KG1 (cell line): Measurements from ENCODE around the gene CSNK1A1.
"Not testable (repeated sequence)": the region's sequence is repeated elsewhere in the genome, so short reads cannot be mapped to it uniquely, and the experiment has no call there.

ENCODE experiments used
- DNase-seq: peaks from one replicate; lab custom pipeline; 2025; lab: John Stamatoyannopoulos, UW

Gene CSNK1A1

DNA sequence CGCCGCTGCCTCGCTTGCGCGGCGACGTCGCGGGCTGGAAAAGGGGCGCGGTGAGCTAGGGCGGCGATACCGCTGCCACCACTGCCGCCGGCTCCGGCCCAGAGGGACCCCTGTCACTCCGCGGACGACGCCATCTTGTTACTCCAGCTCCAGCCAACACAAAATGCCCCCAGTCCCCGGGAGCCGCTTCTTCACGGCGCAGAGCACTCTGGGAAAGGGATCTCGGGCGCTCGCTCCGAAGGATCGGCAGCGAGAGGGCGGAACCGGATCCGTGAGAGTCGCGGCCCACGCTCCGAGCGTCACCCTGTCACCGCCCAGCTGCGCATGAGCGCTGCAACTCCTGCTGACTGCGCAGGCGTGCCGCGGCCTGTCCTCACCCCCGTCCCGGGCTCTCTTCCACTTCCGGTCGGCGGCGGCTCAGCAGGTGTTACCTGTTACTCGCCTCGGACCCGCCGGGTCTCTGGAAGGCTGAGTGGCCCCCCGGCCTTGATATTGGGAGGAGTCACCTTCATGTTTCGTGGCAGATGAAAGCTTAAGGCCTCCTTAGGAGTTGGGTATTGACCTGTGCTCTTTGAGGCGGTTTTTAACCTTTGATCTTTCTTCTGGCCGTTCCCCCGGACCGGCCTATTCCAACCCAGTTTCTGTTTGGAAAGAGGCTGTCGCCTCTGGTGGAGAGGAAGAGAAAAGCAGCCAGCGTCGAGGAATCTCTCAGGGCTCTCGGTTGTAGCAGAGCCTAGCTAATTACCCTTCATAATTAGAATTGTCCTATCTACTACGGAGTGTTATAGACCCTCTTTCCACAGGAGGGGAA lies at the start of gene CSNK1A1:
Gene CSNK1A1 (minus strand): TSS at position 213 of the 811 bp plus-strand sequence. CDS start 475 bp downstream, outside the sequence.
- DNase-seq: peak; percentile 56

- no peak for DNase-seq
Observed at GRCh38 chr5:149600932-149601331, 49.7 kb upstream of the CSNK1A1 start.

DNA sequence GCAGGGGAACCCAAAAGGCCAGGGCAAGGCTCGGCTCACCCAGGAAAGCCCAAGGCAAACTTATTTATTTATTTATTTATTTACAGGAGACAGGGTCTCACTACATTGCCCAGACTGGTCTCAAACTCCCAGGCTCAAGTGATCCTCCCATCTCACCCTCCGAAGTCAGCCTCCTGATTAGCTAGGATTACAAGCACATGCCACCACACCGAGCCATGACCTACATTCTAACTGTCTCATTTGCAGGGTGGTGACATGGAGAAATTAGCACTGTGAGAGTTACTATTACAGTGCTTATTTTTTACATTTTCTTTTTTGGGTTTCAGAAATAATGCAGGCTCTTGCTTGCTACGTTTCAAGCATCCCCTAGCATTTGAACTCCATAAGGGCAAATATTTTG lies 48.1 kb upstream of the CSNK1A1 start:
- no peak for DNase-seq

DNA sequence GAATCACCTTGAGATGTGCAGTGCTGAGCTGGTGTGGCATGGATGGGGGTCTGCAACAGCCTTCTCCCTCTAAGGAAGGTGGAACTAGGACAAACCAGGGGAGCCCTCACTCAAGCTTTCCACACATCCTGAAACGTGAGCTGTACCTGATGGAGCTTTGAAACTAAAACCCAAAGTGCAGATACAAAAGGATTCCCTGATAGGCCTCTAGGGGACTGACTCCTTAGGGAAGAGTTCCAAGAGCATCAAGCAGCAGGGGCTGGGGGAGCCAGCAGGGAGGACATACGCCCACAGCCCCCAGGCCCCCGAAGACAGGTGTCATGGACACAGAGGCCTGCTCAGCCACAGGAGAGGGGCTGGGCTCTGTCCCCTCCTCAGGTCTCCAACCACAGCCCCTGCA lies 47.7 kb upstream of the CSNK1A1 start:
- no peak for DNase-seq

DNA sequence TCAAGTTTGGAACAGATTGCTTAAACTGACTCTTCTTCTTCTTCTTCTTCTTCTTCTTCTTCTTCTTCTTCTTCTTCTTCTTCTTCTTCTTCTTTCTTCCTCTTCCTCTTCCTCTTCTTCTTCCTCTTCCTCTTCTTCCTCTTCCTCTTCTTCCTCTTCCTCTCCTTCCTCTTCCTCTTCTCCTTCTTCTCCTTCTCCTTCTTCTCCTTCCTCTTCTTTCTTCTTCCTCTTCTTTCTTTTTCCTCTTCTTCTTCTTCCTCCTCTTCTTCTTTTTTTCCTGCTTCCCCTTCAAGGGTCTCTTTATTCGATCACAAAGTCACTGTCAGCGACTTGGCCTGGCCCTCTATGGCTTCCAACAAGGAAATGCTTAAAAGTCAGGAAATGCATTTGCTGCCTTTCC lies 47.0 kb upstream of the CSNK1A1 start:
- not testable (repeated sequence) for DNase-seq

GRCh38 chr5:149597618-149598017 lies 46.4 kb upstream of the CSNK1A1 start:
- no peak for DNase-seq

DNA sequence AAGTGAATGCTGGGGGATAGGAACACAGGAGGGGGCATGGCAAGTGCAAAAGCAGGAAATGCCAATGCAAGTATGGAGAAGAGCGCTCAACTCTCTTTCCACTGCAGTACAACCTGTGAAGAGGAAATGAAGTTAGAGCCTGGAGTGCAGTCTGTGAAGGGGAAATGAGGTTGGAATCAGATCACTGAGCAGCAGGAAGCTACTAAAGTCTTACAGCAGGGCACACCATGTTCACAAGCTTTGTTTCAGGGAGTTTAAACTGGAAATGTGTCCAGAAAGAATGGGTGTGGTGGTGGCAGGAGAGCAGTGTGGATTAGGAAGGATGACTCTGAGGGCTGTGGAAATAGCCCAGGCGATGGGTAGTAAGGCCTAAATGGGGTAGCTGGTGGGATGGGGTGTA lies 45.5 kb upstream of the CSNK1A1 start:
- no peak for DNase-seq

DNA sequence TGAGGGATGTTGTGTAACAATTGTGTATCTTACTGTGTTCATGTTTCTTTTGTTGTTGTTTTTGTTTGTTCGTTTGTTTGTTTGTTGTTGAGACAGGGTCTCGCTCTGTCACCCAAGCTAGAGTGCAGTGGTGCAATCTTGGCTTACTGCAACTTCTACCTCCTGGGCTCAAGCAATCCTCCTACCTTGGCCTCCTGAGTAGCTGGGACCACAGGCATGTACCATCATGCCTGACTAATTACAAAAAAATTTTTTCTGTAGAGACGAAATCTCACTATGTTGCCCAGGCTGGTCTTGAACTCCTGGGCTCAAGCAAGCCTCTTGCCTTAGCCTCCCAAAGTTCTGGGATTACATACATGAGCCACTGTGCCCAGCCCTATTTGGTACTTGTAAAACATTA lies 43.9 kb upstream of the CSNK1A1 start:
- not testable (repeated sequence) for DNase-seq

GRCh38 chr5:149594206-149594895 lies 43.1 kb upstream of the CSNK1A1 start:
- no peak for DNase-seq

DNA sequence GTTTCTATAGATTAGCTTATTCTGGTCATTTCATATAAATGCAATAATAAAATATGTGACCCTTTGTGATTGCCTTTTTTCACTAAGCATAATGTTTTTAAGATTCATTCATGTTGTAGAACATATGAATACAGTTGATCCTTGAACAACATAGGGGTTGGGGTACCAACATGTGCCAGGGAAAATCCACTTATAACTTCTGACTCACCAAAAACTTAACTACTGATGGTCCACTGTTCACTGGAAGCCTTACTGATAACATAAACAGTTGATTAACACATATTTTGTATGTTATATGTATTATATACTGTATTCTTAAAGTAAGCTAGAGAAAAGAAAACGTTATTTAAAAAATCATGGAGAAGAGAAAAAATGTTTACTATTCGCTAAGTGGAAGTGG lies 42.1 kb upstream of the CSNK1A1 start:
- no peak for DNase-seq

DNA sequence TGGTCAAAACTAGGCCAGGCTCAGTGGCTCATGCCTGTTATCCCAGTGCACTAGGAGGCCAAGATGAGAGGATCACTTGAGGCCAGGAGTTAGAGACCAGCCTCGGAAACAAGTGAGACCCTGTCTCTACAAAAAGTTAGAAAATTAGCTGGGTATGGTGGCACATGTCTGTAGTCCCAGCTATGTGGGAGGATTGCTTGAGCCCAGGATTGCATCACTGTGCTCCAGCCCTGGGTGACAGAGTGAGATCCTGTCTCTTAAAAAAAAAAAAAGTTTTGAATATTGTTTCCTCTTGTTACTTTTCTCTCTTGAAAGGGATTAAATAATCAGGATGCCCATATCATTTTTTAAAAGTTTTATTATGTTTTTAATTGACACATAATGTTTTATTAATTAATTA lies 37.7 kb upstream of the CSNK1A1 start:
- DNase-seq: no peak

- no peak for DNase-seq
Observed at GRCh38 chr5:149586708-149587318, 35.6 kb upstream of the CSNK1A1 start.

DNA sequence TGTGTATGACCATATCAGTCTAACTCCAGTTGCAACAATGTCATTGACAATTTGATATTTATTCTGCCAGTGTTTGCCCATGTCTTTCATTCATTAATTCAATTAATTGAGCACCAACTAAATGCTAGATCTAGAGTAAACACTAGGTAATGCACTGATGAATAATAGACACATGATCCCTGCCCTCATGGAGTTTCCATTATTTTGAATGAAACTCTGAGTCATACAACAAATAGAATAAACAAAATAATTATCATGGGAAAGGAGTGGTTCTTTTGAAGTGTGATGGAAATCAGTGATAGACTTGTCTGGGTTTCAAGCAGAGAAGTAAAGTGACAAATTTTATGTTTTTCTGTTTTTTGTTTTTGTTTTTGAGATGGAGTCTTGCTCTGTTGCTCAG lies 34.7 kb upstream of the CSNK1A1 start:
- no peak for DNase-seq

DNA sequence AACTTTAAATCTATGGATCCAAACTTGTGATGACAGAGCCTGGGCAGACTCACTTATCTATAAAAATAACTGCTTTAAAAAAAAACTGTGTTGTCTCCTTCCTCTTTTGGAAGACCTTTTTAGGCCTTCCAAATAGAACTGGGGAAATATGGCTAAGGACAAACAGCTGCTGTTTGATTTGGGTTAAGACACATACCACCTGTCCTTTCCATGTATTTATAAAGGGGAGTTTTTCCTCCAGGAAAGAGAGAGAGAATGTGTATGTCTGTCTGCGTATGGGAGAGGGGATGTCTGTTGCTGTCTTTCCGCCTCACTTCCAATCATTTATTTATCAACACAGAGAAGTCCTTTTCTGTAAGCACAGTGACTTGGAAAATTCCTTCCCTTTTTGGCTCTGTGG lies 32.9 kb upstream of the CSNK1A1 start:
- no peak for DNase-seq

DNA sequence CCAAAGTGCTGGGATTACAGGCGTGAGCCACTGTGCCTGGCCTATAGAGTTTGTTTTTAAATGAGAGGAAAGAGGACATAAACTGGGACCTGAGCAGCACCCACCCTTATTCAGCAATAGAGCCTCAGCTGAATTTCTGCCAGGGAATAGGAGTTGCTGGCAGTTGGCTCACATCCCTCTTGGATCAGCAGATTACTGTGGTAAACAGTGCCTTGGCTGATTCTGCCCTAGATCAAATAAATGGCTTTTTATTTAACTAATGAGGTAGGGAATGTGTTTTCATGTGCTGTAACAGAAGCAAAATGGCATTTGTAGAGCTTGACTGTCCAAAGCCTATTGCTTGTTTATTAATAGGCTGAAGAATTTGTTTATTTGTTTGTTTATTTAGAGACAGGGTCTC lies 32.2 kb upstream of the CSNK1A1 start:
- DNase-seq: no peak

DNA sequence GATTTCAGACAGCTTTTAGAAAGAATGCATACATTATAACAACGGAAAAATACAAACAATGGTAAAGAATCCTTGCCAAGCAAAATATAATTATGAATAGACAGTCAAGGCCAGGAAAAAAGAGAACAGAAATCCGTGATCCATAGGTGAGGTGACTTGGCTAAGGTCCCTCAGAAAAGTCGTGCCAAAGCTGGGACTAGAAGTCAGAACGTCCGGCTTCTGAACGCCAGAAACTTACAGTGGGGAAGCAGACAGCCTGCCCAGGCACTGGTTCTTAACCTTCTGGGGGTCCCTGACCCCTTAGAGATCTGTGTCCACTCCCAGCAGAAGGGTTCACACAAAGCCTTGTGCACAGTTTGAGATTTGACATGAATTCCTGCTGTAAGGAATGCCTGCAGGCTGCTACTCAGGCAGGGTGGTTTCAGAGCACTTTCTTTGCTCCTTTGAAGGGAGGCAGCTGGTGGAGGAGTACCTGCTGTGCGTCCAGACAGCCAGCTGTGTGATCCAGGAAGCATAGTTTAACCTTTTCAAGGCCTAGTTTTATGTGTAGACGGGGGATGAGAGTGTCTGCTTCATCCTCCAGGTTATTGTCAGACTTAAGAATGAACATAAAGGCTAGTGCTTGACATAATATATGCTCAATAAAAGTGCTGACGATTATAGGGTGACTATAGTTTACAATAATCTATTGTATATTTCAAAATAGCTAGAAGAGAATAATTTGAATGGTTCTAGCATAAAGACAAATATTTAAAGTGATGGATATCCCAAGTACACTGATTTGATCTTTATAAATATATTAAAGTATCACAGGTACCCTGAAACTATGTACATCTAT lies 30.9 kb upstream of the CSNK1A1 start:
- no peak for DNase-seq

DNA sequence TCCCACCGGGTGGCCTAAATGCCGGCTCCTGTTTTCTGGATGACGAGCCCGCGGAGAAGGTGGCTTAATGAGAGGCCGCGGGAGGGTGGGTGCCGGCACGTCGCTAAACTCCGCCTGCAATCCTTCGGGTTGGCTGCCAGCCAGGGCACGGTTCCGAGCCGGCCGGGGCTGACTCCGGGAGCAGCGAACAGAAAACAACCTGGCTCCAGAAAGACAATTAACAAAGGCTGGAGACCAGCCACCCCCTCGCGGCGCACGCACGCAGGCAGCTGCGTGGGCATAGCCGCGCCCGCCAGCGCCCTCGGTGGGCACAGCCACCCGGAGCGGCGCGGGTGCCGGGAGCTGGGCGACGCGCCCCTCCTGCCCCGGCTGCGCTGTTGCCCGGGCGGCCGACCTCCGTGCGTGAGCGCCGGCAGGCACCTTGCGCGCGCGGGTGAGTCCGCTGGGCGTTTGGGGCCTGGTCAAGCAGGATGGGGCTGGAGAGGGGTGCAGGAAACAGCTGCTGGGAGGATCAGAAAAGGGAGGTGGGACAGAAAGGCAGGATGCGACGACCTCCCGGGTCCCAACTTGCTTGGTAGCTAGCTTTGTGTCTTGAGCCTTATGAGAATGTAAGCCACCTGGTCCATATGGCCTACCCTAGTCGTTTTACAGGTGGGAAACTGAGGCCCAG lies 30.1 kb upstream of the CSNK1A1 start, which contains the start of gene ARHGEF37:
Gene ARHGEF37 (plus strand): TSS at position 307 of the 670 bp plus-strand sequence. CDS start 16,272 bp downstream, outside the sequence.
- no peak for DNase-seq

- no peak for DNase-seq
Observed at GRCh38 chr5:149580808-149581191, 29.6 kb upstream of the CSNK1A1 start.

DNA sequence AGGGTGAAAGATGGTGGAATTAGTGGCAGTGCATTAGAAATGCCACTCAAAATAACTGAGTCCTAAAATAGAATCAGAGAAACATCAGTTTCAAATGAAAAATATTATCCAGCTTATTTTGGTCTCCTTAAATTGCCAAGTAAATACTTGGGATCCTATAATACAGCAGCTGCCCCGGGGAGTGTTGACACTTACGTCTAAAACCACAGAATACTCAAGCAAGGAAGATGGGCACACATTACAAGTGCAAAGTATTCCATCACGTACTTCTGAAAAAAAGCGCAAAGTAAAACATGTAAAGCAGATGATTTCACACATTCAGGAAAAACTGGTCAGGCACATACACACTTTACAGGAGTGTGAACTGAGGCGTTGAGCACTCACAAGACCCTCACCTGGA lies 27.7 kb upstream of the CSNK1A1 start:
- DNase-seq: no peak

DNA sequence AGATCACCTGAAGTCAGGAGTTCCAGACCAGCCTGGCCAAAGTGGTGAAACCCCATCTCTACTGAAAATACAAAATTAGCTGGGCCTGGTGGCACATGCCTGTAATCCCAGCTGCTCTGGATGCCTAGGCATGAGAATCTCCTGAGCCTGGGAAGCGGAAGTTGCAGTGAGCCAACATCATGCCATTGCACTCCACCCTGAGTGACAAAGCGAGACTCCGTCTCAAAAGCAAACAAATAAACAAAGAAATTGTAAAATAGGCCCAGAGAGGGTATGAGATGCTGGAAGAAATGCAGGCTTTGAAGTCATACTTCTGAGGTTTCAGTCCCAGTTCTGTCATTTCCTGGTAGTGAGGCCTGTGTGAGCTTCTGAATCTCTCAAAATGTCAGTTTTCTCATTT lies 24.8 kb upstream of the CSNK1A1 start:
- no peak for DNase-seq

DNA sequence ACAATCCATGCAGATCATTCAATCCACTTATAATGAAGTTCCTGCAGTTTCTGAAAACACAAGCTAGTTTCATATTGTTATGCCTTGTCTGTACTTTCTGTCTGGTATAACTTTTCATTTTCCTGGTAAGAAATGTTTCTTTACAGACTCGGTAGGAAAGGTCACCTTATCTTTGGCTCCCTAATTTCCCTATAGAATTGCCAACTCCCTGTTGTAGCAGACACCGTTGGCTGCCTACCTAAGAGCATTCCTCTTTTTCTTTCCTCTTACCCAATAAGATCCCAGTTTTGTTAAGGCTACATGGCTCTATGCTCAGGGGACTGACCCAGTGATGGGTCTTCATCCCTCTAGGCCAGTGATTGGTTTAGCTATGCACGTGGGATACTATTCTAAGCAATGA lies 23.9 kb upstream of the CSNK1A1 start:
- DNase-seq: no peak
